ENCODE results near the gene ANKHD1.
A peak's percentile ranks its signal among the peaks of the same experiment; 100 is the strongest.

Gene ANKHD1
- long read RNA-seq, full-length matches to known transcripts: 12 of 90 reads
- long read RNA-seq, partial matches to known transcripts: 54 of 90 reads
- long read RNA-seq, other reads (novel, unspliced or antisense): 24 of 90 reads

- DNase-seq (ENCODE audit: low read depth in 1 of 2, low spot score in 1 of 2): peak; percentile 99 to 100
- H3K4me3 ChIP-seq (replicated peaks; ENCODE audit: insufficient read depth, low read length): peak within 1 kb of the TSS; percentile 98
- no peak for TF ChIP-seq CTCF (IDR thresholded peaks at IDR 0.05; ENCODE audit: insufficient read depth, low read length)
- peak; percentile 77; the same call in 1 of the 2 replicates for TF ChIP-seq SPI1 (IDR thresholded peaks at IDR 0.05; ENCODE audit: borderline replicate concordance, low read depth)
- peak; percentile 94 for TF ChIP-seq GABPA (IDR thresholded peaks at IDR 0.05; ENCODE audit: low read depth)
- TF ChIP-seq REST (IDR thresholded peaks at IDR 0.05; ENCODE audit: insufficient replicate concordance, low read depth): peak; percentile 55
- peak; percentile 85 for TF ChIP-seq POLR2AphosphoS5 (IDR thresholded peaks at IDR 0.05; ENCODE audit: low read depth)
Measured at GRCh38 chr5:140401362-140402257, at the start of gene ANKHD1. TSS of gene ANKHD1 (plus strand) at chr5:140401833. CDS start at chr5:140401968, 135 bp downstream.

GRCh38 chr5:140355546-140355945 is 46.1 kb upstream of the ANKHD1 start:
- DNase-seq (ENCODE audit: low read depth in 1 of 2, low spot score in 1 of 2): peak; percentile 14 to 52
- no peak overlapping the region for H3K4me3 ChIP-seq (replicated peaks; ENCODE audit: insufficient read depth, low read length)
- H3K27me3 ChIP-seq (ENCODE audit: insufficient read depth, poor library complexity, severe bottlenecking): no peaks in the 10 kb centered on the region
- no peak overlapping the region for H3K27ac ChIP-seq (replicated peaks)
- TF ChIP-seq SPI1 (IDR thresholded peaks at IDR 0.05; ENCODE audit: borderline replicate concordance, low read depth) (no peak), POLR2AphosphoS5 (IDR thresholded peaks at IDR 0.05; ENCODE audit: low read depth) (no peak), REST (IDR thresholded peaks at IDR 0.05; ENCODE audit: insufficient replicate concordance, low read depth) (no peak), GABPA (IDR thresholded peaks at IDR 0.05; ENCODE audit: low read depth) (no peak), CTCF (IDR thresholded peaks at IDR 0.05; ENCODE audit: insufficient read depth, low read length) (no peak)

More at GRCh38 chr5:140401362-140402257, at the start of gene ANKHD1:
- Histone ChIP-seq H3K27me3 (ENCODE audit: insufficient read depth, poor library complexity, severe bottlenecking) (no peaks in the 10 kb centered on the region), H3K27ac (replicated peaks) (peak within 1 kb of the TSS; percentile 92)

- TF ChIP-seq POLR2AphosphoS5 (IDR thresholded peaks at IDR 0.05; ENCODE audit: low read depth): no peak
- TF ChIP-seq GABPA (IDR thresholded peaks at IDR 0.05; ENCODE audit: low read depth): no peak
- TF ChIP-seq SPI1 (IDR thresholded peaks at IDR 0.05; ENCODE audit: borderline replicate concordance, low read depth): no peak
- TF ChIP-seq REST (IDR thresholded peaks at IDR 0.05; ENCODE audit: insufficient replicate concordance, low read depth): no peak
- TF ChIP-seq CTCF (IDR thresholded peaks at IDR 0.05; ENCODE audit: insufficient read depth, low read length): no peak
- no peak overlapping the region for H3K27ac ChIP-seq (replicated peaks)
- no peaks in the 10 kb centered on the region for H3K27me3 ChIP-seq (ENCODE audit: insufficient read depth, poor library complexity, severe bottlenecking)
- no peak for DNase-seq (ENCODE audit: low read depth in 1 of 2, low spot score in 1 of 2)
- H3K4me3 ChIP-seq (replicated peaks; ENCODE audit: insufficient read depth, low read length): no peak overlapping the region
Measured at GRCh38 chr5:140356853-140357725, 44.5 kb upstream of the ANKHD1 start.
